CD4-positive, alpha-beta T cell treated with Interleukin-12 subunit alpha and Interleukin-12 subunit beta, for 1 hour (primary cell): ENCODE data around the gene KIAA0232.
"Not testable (repeated sequence)": the region's sequence is repeated elsewhere in the genome, so short reads cannot be mapped to it uniquely, and the experiment has no call there.

Source experiments
- DNase-seq: peaks from one replicate; pipeline ENCODE4 v3.0.0-alpha.2; 2020

The KIAA0232 gene

DNA sequence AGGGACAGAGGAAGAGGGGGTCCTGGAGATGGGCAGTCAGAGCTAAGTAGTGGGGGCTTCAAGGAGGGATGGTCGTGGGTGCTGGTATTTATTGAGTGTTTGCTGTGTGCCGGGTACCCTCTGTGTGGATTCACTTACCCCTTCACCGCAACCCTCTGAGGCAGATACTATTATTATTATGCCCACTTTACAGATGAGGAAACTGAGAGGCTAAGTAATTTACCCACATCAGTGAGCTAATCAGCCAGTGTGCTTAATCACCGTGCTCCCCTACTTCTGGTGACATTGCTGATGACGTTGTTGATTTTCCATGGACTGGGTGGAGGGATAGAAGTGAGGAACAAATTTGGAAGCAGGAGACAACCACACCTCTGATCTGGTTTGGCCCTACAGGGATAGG, 4.1 kb upstream of the KIAA0232 start:
- DNase-seq, result no peak

DNA sequence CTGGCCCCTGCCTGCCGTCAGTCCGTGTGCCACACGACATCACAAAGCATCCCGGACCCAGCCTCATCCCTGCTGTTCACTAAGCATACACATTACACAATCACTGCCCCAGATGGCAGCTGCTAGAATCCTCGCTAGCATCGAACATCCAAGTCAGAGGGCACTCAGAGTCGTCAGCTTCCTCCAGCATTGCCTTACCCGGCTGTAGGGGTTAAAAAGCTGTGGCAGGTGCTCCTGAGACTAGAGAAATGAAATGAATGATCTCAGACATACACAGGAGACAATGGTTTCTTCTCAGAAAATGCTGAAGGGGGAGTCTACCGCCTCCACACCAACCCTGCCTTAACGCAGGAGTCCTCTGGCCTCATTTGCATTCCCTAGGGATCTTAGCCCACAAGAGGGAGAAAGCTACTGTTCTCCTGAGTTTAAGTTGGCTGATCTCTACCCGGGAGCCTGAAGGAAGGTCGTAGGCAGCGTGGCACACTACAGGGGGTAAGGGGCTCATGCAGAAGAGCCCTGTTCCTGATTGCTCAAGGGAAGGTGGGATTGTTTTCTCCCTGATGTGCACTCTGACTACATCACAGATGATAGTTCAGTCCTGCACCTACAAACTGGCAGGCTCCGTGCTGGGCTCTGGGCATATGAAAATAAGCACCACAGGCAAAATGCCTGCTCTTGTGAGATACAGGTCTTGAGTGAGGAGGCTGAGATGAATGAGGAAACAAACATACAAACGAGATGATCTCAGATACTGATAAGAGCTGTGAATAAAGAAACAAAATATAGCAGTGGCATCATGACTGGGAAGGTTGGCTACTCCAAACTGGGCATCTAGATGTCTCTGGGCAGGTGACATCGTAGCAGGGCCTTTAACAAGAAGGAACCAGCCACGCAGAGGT, 2.6 kb upstream of the KIAA0232 start:
- DNase-seq, result no peak

DNA sequence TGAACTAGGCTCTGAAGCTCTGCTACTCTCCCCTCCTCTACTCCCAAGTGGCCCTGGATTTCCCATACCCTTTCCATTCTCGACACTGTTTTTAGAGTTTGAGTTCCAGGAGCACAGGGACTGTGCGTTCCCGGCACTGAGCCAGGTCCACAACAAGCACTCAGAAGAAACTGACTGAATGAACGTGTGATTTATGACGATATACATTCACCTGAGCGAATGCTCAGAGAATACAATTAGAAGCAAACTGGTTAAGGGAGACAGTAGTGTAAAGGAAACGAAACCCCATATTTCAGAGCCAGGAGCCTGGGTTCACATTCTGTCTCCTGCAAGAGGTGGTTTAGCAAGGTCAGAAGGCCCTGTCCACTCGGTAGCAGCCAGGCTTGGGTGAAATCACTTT, 1.4 kb upstream of the KIAA0232 start:
- no peak for DNase-seq

DNA sequence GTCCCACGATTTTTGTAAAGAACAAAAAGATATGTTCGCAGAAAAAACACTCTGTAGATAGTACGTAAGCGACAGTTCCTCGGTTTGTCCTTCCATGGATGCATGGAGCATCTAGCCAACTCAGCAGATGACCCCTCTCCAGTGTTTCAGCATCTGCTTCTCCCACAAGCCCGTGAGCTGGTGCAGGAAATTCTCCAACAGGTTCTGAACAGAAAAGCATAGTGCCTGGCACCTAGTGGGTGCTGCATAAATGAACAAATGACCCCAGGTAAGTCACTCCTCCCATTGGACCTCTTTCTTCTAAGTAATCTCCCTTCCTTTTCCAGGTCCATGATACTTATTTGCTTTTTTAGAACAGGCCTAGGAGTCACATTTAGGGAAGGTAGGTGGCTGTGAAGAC, 966 bp upstream of the KIAA0232 start:
- no peak for DNase-seq

DNA sequence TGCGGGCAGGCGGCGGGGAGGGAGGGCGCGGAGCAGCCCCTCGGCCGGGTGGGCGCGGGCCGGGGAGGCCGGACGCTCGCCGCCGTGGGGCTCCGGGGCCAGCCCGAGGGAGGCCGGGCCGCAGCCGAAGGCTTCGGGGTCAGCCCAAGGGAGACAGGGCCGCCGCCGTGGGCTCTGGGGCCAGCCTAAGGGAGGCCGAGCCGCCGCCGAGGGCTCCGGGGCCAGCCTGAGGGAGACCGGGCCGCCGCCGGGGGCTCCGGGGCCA, 251 bp downstream of the KIAA0232 start:
- no peak for DNase-seq

DNA sequence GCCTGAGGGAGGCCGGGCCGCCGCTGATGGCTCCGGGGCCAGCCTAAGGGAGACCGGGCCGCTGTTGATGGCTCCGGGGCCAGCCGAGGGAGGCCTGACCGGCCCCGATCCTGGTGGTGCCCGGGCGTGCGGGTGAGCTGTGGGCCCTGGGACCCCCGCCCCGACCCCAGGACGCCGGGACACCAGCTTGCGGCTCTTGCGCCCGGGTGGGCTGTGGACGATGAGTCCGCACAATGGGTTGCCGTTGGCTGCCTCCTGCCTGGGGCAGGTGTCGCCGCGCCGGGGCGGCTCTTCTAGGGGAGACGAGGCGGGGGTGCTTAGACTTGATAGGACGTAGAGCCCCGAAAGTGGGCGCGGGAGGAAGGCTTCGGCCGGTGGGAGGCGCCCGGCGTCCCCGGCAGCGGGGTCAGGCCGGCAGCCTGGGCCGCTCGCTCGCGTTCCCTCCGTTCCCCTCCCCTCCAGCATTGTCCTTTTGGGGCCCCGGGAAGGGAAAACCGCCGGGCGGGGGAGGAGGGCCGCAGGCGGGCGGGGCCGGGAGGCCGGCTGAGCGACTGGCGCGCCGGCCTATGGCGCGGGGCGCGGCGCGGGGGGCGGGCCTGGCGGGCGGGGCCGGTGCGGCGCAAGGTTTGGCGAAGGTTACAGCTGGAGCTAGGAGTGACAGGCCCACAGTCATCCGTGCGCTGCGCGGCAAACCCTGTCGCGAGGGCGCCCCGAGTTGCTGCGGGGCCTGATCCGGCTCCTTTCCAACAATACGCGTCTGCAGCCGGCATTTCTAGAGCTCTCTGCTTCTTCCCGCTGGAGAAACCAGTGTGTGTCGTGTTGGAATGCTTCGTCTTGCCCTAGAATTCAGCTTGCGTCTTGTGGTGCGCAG, 819 bp downstream of the KIAA0232 start:
- peak; percentile 91 for DNase-seq

DNA sequence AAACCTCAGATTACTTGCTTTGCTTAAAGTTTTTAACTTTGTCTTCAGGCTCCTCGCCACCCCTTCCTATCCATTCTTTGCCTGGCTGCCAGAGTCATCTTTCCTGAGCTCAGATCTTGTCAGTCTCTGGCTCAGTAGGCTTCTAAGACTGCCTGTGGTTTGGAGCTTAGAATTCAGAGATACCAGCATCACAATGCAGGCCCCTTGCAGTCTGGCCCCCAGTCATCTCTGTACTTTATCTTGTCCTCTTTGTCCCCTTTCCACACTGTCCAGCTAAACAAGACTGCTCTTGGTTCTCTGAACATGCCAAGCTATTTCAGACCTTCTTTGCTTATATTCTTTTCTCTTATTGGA, 3.0 kb downstream of the KIAA0232 start:
- DNase-seq, result no peak

DNA sequence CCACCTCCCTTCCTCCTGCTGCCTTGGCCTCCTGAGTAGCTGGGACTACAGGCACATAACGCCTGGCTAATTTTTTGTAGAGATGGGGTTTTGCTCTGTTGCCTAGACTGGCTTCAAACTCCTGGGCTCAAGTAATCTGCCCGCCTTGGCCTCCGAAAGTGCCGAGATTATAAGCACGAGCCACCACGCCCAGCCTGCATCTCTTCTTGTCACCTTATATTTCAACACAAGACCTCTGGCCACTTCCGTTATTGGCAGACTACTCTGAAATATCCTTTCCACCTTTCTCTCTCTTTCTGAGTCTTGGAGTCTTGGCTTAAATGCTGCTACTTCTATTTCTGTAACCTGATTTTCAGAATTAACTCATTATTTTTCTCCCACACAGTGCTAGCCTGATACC, 5.6 kb downstream of the KIAA0232 start:
- no peak for DNase-seq

DNA sequence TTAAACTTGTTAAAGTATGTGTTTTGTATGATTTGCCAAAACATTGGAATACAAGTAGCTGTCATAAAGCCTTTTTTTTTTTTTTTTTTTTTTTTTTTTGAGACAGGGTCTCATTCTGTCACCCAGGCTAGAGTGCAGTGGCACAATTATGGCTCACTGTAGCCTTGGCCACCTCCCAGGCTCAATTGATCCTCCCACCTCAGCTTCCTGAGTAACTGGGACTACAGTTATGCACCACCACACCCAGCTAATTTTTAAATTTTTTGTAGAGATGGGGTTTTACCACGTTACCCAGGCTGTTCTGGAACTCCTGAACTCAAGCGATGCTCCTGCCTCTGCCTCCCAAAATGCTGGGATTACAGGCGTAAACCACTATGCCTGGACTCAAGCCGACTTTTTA, 8.7 kb downstream of the KIAA0232 start:
- DNase-seq, result not testable (repeated sequence)

DNA sequence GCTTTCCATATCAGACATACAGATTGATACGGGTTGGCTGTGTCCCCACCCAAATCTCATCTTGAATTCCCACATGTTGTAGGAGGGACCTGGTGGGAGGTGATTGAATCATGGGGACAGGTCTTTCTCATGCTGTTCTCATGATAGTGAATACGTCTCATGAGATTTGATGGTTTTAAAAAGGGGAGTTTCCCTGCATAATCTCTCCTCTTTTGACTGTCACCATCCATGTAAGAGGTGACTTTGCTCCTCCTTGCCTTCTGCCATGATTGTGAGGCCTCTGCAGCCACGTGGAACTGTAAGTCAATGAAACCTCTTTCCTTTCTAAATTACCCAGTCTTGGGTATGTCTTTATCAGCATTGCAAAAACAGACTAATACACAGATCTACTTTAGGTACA, 9.3 kb downstream of the KIAA0232 start:
- DNase-seq, result not testable (repeated sequence)

DNA sequence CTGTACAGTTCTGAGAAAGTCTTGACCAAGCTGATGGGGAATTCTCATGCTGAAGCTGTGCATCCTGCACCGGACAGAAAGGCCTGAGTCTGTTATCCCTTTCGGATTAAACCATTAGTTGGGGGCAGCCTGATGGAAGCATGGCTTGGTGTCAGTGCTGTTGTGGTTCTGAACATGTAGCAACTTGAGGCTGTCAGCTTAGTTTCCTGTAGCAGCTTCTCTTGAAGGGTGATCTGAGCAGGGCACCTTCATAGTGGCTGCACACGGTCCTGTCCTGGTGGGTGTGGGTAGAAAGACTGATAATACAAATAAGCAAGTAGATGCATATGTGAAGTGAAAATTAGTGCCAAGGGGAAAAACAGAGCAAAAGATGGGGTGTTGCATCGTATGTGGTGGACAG, 11.7 kb downstream of the KIAA0232 start:
- no peak for DNase-seq

DNA sequence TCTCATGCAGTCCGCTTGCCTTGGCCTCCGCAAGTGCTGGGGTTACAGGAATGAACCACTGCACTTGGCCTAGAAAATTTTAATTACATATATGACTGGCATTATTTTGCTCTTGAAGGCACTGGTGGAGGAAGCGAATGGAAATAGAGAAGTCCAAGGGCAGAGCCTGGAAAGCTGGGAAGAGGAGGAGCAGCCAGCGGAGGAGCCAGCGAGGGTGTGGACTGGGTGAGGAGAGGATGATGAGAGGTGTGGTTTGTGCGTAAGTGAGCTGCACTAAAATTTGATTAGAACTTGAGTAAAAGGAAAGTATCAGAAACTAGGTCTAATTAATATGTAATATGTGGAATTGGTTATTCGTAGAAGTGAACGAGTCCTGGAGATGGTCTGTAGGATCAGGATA, 13.3 kb downstream of the KIAA0232 start:
- no peak for DNase-seq

DNA sequence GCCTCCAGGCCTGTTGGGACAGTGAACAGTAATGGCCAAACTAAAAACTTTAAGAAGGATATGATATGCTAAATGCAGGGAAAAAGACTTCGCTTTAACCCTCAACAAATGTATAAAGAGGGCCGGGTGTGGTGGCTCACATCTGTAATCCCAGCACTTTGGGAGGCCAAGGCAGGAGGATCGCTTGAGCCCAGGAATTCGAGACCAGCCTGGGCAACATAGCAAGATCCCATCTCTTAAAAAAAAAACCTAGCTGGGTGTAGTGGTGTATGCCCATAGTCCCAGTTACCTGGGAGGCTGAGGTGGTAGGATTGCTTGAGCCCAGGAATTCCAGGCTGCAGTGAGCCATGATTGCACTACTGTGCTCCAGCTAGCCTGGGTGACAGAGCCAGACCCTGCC, 14.8 kb downstream of the KIAA0232 start:
- DNase-seq, result not testable (repeated sequence)

DNA sequence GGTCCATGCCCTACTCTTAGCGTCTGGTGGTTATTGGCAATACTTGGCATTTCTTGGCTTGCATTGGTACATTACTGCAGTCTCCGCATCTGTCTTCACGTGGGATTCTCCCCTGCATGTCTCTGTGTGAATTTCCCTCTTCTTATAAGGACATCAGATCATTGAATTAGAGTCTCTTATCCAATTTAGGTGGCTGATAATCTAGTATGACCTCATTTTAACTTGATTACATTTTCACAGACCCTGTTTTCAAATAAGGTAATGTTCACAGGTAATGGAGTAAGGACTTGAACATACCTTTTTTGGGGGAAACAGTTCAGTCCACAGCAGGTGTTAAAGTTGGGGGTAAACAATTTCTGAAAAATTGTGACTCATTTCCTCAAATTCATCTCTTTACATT, 16.6 kb downstream of the KIAA0232 start:
- DNase-seq, result no peak

DNA sequence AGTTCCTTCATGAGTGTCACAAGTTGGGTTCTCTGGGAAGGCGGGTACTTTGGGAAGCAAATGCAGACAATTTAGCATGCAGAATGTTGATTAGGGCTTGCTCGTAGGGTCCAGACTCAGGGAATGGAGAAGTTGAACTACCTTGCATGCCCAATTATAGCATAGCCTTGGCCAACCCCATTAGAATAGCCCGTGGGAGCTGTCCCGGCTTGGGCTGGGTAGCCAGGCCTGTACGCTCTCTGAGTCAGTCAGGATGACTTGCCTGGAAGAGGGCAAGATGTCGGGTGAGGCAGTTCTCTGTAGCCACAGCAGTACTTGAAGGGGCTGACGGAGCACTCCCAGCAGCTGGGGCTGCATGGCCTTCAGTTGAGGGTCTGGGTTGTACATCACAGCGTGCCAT, 19.5 kb downstream of the KIAA0232 start:
- no peak for DNase-seq

DNA sequence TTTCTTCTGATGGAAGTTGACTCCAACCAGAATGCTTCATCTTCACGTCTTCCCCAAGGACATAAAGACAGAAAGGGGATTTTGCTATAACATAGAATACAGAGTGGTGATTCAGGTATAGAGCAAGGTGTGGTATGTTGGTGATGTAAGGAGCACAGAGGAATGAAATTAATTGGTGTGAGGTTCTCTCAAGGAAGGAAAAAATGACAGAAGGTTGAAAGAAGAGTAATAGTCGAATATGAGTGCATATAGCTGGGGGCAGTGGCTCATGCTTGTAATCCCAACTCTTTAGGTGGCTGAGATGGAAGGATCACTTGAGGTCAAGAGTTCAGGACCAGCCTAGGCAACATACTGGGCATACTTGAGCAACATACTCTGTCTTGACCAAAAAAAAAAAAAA, 20.1 kb downstream of the KIAA0232 start:
- no peak for DNase-seq

DNA sequence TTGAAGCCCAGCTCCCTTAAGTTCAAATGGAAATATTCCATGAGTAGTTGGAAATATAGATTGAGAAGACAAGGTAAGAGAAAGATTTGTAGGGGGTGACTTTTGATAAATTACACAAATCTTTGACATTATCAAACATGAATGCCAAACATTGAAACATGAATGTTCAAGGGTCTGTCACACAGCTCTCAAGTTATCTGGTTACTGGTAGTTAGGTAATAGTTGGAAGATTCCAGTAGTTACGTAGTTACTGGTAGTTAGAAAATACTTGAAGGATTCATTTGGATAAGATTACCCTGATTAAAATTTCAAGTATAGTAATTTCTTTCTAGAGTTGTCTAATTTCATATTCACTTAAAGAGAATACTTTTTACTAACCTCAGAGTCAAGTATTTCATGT, 20.7 kb downstream of the KIAA0232 start:
- no peak for DNase-seq

DNA sequence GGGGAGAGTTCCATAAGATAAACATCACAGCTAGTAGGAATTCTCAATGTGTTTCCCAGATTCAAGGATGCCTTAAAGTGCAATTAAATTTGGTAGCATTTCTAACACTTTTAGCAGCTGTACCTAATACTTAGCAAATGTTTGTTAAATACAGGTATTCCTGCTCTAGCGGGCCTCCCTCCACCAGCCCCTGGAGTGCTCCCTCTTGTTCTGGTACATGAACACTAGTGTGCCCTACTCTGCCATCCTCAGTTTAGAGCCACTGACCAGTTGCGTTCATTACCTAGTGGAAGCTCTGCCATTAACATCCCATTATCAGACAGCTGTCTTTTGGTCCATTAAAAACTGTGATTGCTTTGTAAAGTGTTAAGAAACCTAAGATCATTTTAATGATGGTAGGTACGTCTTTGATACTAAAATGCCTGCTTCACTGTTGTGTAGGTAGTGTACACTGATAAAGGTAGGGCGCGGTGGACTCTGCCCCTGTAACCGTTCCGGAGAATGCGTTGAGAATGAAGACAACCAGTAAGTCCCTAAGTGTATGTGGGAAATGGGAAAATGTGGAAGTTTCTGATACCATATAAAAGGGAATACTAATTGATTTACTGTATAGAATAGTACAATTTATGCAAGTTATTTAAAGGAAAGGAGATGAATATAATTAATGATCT, 21.7 kb downstream of the KIAA0232 start:
- DNase-seq, result no peak

DNA sequence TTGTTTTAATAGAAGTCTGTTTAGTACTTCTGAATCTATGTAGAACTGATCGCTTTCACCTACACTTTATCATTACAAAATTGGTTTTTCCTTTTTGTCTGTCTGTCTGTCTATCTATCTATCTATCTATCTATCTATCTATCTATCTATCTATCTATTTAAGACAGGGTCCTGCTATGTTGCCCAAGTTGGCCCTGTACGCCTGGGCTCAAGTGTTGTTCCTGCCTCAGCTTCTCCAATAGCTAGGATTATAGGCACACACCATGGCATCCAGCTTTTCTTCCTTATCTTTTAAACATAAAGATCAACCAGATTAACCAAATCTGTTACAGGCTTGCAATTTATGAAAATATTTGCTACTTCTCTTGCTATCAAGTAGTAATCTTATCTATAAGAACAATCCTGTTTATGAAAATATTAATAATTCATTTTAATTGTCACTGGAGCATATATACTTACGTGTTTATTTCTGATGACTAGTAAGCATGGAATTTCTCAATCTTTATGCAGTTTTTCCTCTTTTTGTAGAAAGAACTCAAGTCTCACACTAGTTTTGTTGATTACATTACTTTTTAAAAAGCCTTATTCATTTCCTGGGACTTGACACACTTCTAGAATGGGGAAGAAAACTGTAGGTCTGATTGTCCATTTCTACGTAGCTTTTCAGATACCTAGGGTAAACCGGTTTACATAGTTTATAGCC, 24.5 kb downstream of the KIAA0232 start:
- no peak for DNase-seq

DNA sequence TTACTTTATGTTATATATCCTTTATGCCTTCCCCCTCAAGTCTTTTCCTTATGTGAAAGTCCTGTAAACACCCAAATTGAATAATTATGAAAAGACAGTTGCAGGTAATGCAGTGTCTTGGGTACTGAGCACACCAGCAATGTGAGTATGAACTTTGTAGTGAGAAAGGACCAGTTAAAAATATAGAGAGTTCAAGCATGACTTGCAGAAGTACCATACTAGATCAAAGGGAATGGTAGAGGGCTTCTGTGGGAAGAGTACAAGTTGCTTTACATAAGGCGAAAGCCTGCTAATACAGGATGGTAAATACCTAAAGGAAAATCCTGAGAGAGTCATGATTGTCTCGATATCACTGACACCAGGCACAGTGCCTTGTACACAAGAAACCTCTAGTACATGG, 25.7 kb downstream of the KIAA0232 start:
- DNase-seq, result no peak

DNA sequence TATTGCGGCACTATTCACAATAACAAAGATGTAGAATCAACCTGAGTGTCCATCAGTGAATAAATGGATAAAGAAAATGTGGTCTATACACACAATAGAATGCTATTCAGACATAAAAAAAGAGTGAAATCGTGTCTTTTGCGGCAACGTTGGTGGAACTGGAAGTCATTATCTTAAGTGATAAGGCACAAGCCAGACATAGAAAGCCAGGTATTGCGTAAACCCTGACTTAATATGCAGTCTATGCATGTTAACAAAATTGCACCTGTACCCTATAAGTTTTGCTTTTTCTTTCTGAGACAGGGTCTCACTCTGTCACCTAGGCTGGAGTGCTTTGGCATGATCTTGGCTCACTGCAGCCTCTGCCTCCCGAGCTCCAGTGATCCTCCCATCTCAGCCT, 28.6 kb downstream of the KIAA0232 start:
- no peak for DNase-seq

DNA sequence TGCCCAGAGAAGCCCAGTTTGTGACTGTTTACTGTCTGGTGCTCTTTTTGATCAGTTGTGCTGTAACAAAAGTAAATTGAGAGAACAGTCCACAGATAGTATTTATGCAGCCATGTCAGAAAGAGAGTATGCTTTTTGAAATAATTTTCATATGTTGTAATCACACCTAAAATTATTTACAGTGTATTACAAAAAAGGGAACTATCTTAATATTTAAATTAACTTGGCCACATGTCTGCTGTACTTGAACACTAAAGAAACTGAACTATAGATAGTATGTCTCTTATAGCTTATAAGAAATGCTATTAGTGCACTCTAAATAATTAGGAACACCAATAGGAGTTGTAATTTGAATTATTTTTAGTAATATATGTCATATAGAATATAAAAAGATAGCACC, 30.2 kb downstream of the KIAA0232 start:
- no peak for DNase-seq

DNA sequence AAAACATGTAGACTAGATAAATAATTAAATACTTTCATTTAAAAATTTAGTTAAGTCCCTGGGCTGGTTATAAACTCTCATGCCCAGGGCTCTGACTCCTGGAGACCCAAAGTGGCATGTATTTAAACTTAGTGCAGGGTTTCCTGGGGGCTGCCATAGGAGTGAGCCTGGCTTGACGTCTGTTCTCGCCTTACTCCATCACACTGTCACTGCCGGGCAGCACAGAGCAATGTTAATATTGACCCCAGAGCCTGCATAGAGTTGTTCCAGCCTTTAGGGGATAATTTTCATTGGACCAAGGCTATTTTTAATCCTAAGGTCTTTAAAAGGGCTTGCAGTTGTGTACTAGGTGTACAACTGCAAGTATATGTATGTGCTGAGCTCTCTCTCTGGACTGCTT, 31.2 kb downstream of the KIAA0232 start:
- no peak for DNase-seq
